Testis (tissue), 2 donors: ENCODE results near the gene PACS1.

Source experiments
- CTCF ChIP-seq, 3 experiments: fragments of 450-650 bp in 2 of 3; fragments of 200-600 bp in 1 of 3; sonication (generic) in 1 of 3; IDR thresholded peaks; one replicate each; pipeline ENCODE4 v1.5.1; 2016 to 2019; ENCODE audit warnings: antibody characterized with exemption in 3 of 3, mild to moderate bottlenecking in 2 of 3, moderate library complexity in 1 of 3
- POLR2A ChIP-seq: fragments of 450-650 bp; IDR thresholded peaks from one replicate; pipeline ENCODE4 v1.6.1; 2017; ENCODE audit warnings: antibody characterized with exemption, mild to moderate bottlenecking, moderate library complexity

GRCh38 chr11:66274219-66274618, 204.1 kb downstream of the PACS1 start:
- no peak for TF ChIP-seq CTCF (IDR thresholded peaks at IDR 0.05)
- TF ChIP-seq POLR2A, result no peak
